WTC11 (cell line): ENCODE measurements around the gene ERC1. TPM values are rescaled to one million over a fixed set of nuclear protein-coding genes. Genes with fewer than 3 reads are reported as not detected.

Source experiments
- ATAC-seq: fragments of 200-7000 bp; cut with Tn5 transposase; 2 replicates; pipeline ENCODE4 v1.10.0; 2021; ENCODE audit warnings: mild to moderate bottlenecking, moderate library complexity
- CTCF ChIA-PET: fragments of 300-600 bp; sonication (Branson Sonifier 250); formaldehyde crosslinking; loops from one replicate; lab custom pipeline; 2021; ENCODE audit warnings: antibody characterized with exemption; lab: Charles Lee
- POLR2A ChIA-PET: fragments of 350-600 bp; sonication (Branson Sonifier 250); formaldehyde crosslinking; loops from one replicate; lab custom pipeline; 2021; ENCODE audit warnings: antibody characterized with exemption; lab: Charles Lee
- DNase-seq: peaks from one replicate; pipeline ENCODE4 v3.0.0; 2021; ENCODE audit warnings: low spot score
- H3K27ac Mint-ChIP-seq: 2 replicates; pipeline ENCODE4 v1.8.0; 2021; ENCODE audit warnings: mixed read lengths
- H3K27me3 Mint-ChIP-seq: 2 replicates; pipeline ENCODE4 v1.8.0; 2021; ENCODE audit warnings: low read depth, mild to moderate bottlenecking, moderate library complexity, mixed read lengths
- H3K36me3 Mint-ChIP-seq: 2 replicates; pipeline ENCODE4 v1.8.0; 2021; ENCODE audit warnings: mixed read lengths
- H3K4me1 Mint-ChIP-seq: 2 replicates; pipeline ENCODE4 v1.8.0; 2022; ENCODE audit warnings: mixed read lengths
- H3K4me3 Mint-ChIP-seq: 2 replicates; pipeline ENCODE4 v1.8.0; 2021; ENCODE audit warnings: mild to moderate bottlenecking, moderate library complexity, mixed read lengths
- H3K9me3 Mint-ChIP-seq: 2 replicates; pipeline ENCODE4 v1.8.0; 2021; ENCODE audit warnings: mixed read lengths
- ATF1 ChIP-seq: sonication (generic); formaldehyde crosslinking; IDR thresholded peaks from 2 replicates; pipeline ENCODE4 v1.8.1; 2023; ENCODE audit warnings: mild to moderate bottlenecking, moderate library complexity, missing genetic modification reagents
- CBFB ChIP-seq: sonication (generic); formaldehyde crosslinking; IDR thresholded peaks from 2 replicates; pipeline ENCODE4 v1.8.1; 2022; ENCODE audit warnings: mild to moderate bottlenecking, low read depth, missing genetic modification reagents
- CREM ChIP-seq: sonication (generic); formaldehyde crosslinking; IDR thresholded peaks from 2 replicates; pipeline ENCODE4 v1.8.1; 2022; ENCODE audit warnings: mild to moderate bottlenecking, missing genetic modification reagents, moderate library complexity
- EMX1 ChIP-seq: fragments of 250-450 bp; sonication (Bioruptor Pico); IDR thresholded peaks from 2 replicates; pipeline ENCODE4 v1.8.0; 2021; ENCODE audit warnings: mild to moderate bottlenecking
- ESRRA ChIP-seq: sonication (generic); formaldehyde crosslinking; IDR thresholded peaks from 2 replicates; pipeline ENCODE4 v1.8.1; 2022; ENCODE audit warnings: mild to moderate bottlenecking, missing genetic modification reagents, borderline replicate concordance
- FOXP1 ChIP-seq: sonication (generic); formaldehyde crosslinking; IDR thresholded peaks from 2 replicates; pipeline ENCODE4 v1.8.0; 2022; ENCODE audit warnings: missing genetic modification reagents, mild to moderate bottlenecking, moderate library complexity, borderline replicate concordance
- IRF2 ChIP-seq: sonication (generic); formaldehyde crosslinking; IDR thresholded peaks from 2 replicates; pipeline ENCODE4 v1.8.0; 2022; ENCODE audit warnings: low read depth, missing genetic modification reagents, borderline replicate concordance
- KAT7 ChIP-seq: sonication (generic); formaldehyde crosslinking; IDR thresholded peaks from 2 replicates; pipeline ENCODE4 v1.8.1; 2023; ENCODE audit warnings: missing genetic modification reagents, mild to moderate bottlenecking, borderline replicate concordance
- NFYB ChIP-seq: sonication (generic); formaldehyde crosslinking; conservative IDR thresholded peaks from 2 replicates; pipeline ENCODE4 v1.8.0; 2022; ENCODE audit warnings: low read depth, missing genetic modification reagents
- PRRX2 ChIP-seq: fragments of 250-450 bp; sonication (Bioruptor Pico); IDR thresholded peaks from 2 replicates; pipeline ENCODE4 v1.8.0; 2021; ENCODE audit warnings: mild to moderate bottlenecking
- SOX15 ChIP-seq: fragments of 250-450 bp; sonication (Bioruptor Pico); IDR thresholded peaks from 2 replicates; pipeline ENCODE4 v1.9.0; 2021; ENCODE audit warnings: mild to moderate bottlenecking
- SP1 ChIP-seq: sonication (generic); formaldehyde crosslinking; conservative IDR thresholded peaks from 2 replicates; pipeline ENCODE4 v1.8.1; 2022; ENCODE audit warnings: missing genetic modification reagents
- ZNF121 ChIP-seq: sonication (generic); formaldehyde crosslinking; IDR thresholded peaks from 2 replicates; pipeline ENCODE4 v1.8.0; 2023; ENCODE audit warnings: missing genetic modification reagents
- ZNF416 ChIP-seq: fragments of 250-450 bp; sonication (Bioruptor Pico); IDR thresholded peaks from 2 replicates; pipeline ENCODE4 v1.9.0; 2021; ENCODE audit warnings: mild to moderate bottlenecking, inconsistent platforms
- total RNA-seq: library from RNA; stranded (reverse); gene quantifications from 3 replicates; pipeline ENCODE4 v1.2.3, GENCODE V29; 2021
- TF ChIP-seq, protein P1 (sequence below): sonication (generic); formaldehyde crosslinking; IDR thresholded peaks from 2 replicates; pipeline ENCODE4 v1.8.0; 2022; ENCODE audit warnings: mild to moderate bottlenecking, missing genetic modification reagents
- TF ChIP-seq, protein P2 (sequence below): fragments of 250-450 bp; sonication (Bioruptor Pico); IDR thresholded peaks from 2 replicates; pipeline ENCODE4 v1.8.0; 2021; ENCODE audit warnings: mild to moderate bottlenecking
- TF ChIP-seq, protein P3 (sequence below): sonication (generic); formaldehyde crosslinking; IDR thresholded peaks from 2 replicates; pipeline ENCODE4 v1.8.1; 2022; ENCODE audit warnings: mild to moderate bottlenecking, moderate library complexity, missing genetic modification reagents
- TF ChIP-seq, protein P4 (sequence below): fragments of 250-450 bp; sonication (Bioruptor Pico); conservative IDR thresholded peaks from 2 replicates; pipeline ENCODE4 v1.9.0; 2021; ENCODE audit warnings: mild to moderate bottlenecking

The ERC1 gene
- total RNA-seq, 1 experiment from 2014 or later, result 47.5 TPM

DNA sequence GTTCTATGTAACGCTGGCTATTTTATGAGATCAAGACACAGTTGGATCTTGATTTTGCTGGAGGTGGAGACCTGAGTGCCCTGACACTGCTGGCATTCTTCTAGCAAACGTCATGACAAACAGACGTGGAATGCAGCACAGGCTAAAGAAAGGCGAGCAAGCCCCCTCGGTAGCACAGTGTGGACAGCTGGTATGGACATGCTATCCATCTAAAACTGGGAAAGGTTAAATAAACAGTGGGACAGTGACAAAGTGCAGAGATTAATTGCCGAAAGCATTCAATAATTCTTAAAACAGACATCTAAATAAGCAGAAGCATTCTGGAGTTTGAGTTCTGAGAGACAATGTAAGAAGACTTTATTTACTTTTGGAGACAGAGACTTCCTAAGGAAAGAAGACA is 366.1 kb downstream of the ERC1 start:
- POLR2A ChIA-PET, result no interaction called here
- ATAC-seq (no peak), DNase-seq (no peak)
- CTCF ChIA-PET, result interaction anchor here (1.1 kb wide), 1 partner anchor 264 kb away, joined by 3 read pairs; no protein-coding TSS in a partner anchor
- Mint-ChIP-seq H3K27me3 (no peaks in the 10 kb centered on the region), H3K9me3 (no peaks in the 10 kb centered on the region), H3K36me3 (no peaks in the 10 kb centered on the region), H3K4me1 (peaks cover 7% of the 10 kb centered on the region), H3K27ac (no peak overlapping the region), H3K4me3 (no peak overlapping the region)
- TF ChIP-seq SP1 (CRISPR knock-in tag) (no peak), CREM (CRISPR knock-in tag) (no peak), KAT7 (CRISPR knock-in tag) (no peak), ZNF121 (CRISPR knock-in tag) (no peak), NFYB (no peak), CBFB (CRISPR knock-in tag) (no peak), IRF2 (no peak), EMX1 (no peak), ZNF416 (CRISPR knock-in tag) (no peak), PRRX2 (no peak)
- TF ChIP-seq, protein P1, sequence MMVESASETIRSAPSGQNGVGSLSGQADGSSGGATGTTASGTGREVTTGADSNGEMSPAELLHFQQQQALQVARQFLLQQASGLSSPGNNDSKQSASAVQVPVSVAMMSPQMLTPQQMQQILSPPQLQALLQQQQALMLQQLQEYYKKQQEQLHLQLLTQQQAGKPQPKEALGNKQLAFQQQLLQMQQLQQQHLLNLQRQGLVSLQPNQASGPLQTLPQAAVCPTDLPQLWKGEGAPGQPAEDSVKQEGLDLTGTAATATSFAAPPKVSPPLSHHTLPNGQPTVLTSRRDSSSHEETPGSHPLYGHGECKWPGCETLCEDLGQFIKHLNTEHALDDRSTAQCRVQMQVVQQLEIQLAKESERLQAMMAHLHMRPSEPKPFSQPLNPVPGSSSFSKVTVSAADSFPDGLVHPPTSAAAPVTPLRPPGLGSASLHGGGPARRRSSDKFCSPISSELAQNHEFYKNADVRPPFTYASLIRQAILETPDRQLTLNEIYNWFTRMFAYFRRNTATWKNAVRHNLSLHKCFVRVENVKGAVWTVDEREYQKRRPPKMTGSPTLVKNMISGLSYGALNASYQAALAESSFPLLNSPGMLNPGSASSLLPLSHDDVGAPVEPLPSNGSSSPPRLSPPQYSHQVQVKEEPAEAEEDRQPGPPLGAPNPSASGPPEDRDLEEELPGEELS (CRISPR knock-in tag), result no peak
- TF ChIP-seq, protein P2, sequence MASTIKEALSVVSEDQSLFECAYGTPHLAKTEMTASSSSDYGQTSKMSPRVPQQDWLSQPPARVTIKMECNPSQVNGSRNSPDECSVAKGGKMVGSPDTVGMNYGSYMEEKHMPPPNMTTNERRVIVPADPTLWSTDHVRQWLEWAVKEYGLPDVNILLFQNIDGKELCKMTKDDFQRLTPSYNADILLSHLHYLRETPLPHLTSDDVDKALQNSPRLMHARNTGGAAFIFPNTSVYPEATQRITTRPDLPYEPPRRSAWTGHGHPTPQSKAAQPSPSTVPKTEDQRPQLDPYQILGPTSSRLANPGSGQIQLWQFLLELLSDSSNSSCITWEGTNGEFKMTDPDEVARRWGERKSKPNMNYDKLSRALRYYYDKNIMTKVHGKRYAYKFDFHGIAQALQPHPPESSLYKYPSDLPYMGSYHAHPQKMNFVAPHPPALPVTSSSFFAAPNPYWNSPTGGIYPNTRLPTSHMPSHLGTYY (CRISPR knock-in tag), result no peak
- TF ChIP-seq, protein P3, sequence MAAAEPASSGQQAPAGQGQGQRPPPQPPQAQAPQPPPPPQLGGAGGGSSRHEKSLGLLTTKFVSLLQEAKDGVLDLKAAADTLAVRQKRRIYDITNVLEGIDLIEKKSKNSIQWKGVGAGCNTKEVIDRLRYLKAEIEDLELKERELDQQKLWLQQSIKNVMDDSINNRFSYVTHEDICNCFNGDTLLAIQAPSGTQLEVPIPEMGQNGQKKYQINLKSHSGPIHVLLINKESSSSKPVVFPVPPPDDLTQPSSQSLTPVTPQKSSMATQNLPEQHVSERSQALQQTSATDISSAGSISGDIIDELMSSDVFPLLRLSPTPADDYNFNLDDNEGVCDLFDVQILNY, result no peak
- TF ChIP-seq, protein P4, sequence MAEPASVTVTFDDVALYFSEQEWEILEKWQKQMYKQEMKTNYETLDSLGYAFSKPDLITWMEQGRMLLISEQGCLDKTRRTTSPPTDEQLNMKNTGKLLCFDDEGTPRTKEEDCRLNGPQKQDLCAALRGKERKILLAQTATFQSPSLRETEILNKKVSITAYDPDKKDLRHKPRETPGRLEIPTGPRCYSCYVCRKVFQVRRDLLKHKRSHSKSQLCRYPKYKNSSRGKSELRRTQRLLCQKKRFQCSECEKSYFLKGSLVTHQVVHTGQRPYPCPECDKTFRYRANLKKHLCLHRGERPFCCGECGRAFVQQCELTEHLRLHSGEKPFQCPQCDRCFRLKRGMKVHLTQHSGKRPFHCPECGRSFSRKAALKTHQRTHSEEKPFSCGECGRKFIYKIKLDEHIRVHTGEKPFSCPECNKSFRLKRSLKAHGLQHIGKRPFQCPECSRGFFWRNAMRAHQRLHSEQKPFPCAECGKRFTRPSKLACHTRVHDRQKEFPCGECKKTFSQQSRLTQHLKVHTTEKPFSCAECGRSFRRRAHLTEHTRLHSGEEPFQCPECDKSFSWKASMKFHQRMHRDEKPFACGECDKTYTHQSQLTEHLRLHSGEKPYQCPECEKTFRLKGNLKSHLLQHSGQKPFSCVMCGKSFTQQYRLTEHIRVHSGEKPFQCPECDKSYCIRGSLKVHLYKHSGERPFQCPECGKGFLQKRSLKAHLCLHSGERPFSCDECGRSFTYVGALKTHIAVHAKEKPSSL (CRISPR knock-in tag), result no peak

DNA sequence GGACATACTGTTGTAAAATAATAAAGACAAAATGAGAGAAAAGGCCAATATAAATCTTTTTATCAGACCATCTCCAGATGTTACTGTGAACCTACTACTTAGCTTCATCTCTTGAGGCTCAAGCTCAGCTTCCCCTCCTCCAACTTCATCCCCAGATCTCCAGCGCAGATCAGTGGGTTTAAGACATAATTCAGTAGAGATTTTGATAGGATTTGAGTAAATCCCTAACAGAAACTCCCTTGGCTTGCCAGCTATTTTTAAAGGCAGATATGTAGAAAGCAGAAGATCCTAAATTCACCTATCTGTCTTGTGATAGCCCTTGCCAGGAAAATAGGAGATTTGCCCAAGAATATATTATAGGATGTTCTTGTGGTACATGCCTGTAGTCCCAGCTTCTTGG is 366.7 kb downstream of the ERC1 start:
- no peaks in the 10 kb centered on the region for H3K27me3 Mint-ChIP-seq
- H3K4me3 Mint-ChIP-seq, result no peak overlapping the region
- ChIA-PET POLR2A (no interaction called here), CTCF (no interaction called here)
- no peaks in the 10 kb centered on the region for H3K9me3 Mint-ChIP-seq
- no peak for ATAC-seq
- no peak for DNase-seq
- peaks cover 7% of the 10 kb centered on the region for H3K4me1 Mint-ChIP-seq
- no peaks in the 10 kb centered on the region for H3K36me3 Mint-ChIP-seq
- TF ChIP-seq FOXP1 (CRISPR knock-in tag) (no peak), ATF1 (CRISPR knock-in tag) (no peak), IRF2 (no peak), SOX15 (no peak), ESRRA (CRISPR knock-in tag) (no peak)
- H3K27ac Mint-ChIP-seq, result no peak overlapping the region
